ENCODE data around the gene CREBRF.

DNA sequence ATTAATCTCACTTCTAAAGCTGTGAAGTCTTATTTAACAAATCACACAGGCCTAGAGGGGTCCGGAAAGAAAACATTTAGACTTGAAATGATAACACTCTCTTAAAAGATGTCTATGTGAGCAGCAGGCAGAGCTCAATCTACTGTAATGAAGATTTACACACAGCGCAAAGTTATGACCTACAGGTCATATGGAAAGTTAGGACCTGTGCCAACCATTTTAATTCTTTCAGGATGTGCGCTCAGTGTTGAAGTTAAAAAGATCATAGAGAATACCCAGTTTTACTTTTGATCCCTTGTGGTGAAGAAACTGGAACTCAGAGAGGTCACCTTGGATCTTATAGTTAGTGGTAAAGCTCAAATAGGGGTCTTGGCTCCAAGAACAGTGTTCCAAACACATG lies 3.1 kb upstream of the CREBRF start:
- no peak for TF ChIP-seq GATA2 (IDR thresholded peaks at IDR 0.05; ENCODE audit: low read depth, low read length)
- no peak for TF ChIP-seq GATA3 (IDR thresholded peaks at IDR 0.05; ENCODE audit: low read depth, low read length)
